HuH-7.5 (cell line): ENCODE measurements around the gene HAS3.

Source experiments
- DNase-seq: peaks from one replicate; pipeline ENCODE4 v3.0.0; 2011; ENCODE audit warnings: low spot score

Gene HAS3

DNA sequence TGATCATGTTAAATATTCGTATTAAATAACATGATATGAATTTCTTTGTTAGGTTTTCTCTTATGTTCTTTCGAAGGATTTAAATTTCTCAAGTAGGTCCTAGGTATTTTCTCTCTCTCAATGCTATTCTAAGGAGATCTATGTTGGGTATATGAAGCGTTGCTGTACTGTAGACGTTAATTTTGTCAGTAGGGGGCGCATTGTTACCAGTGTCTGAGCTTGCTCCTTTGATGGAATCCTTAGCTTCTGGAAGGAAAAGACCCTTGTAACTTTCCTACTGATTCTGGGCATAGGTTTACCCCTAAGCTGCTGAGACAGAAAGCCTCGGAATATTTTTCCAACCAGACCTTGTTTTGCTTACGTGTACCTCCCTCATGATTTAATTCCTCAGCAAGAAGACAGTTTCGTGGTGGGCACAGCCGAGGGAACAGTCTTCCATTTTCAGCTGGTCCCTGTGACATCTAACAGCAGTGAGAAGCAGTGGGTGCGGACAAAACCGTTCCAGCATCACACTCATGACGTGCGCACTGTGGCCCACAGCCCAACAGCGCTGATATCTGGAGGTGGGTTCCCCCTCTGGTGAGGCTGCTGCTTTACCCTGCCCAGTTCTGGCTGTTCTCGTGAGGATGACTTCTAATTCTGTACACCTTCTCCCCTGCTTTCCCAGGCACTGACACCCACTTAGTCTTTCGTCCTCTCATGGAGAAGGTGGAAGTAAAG lies 44.9 kb downstream of the HAS3 start:
- peak; percentile 60 for DNase-seq

- no peak for DNase-seq
Observed at GRCh38 chr16:69157196-69157595, 51.7 kb downstream of the HAS3 start.

DNA sequence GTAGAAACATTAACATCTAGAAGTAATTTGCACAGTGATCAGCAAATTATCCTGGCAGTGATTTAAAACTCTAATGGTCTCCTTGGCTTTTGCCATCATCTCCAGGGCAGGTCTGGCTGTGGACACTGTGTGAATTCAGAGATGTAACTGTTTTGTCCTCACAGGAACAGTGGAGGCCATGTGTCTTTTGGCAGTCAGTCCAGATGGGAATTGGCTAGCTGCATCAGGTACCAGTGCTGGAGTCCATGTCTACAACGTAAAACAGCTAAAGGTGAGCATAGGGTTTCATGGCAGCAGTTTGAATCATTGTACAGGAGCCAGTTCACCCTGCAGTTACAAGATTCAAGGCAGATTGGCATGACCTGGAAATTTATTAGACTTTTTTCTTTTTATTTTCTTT lies 54.7 kb downstream of the HAS3 start:
- DNase-seq = no peak

- no peak for DNase-seq
Observed at GRCh38 chr16:69165584-69165983, 60.1 kb downstream of the HAS3 start.

DNA sequence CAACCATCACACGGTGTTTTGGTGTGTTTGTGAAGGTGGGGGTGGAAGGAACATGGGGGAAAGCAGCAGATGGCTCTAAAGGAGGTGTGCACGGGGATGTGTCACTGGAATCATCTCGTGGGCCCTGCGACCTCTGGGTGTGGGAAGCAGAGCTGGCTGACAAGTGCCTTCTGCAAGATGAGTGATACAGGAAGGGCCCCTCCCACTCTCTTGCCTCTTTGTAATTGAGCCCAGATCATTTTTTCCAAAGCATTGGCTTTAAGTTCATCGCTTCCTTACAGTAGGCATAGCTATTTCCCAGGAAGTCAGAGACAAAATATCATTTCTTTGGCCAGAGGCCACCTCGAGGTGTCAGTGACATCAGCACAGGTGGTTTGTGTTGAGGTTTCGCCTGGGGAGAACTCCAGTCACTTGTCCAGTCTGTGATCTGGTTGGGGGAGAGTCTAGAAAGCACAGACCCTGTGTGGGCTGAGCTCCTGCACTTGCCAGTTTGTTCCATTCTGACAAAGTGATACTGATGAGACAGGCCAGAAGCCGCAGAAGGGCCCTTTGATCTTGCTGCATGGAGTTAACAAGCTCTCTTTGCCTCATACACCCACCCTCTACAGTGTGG lies 60.9 kb downstream of the HAS3 start:
- no peak for DNase-seq

- no peak for DNase-seq
Observed at GRCh38 chr16:69166946-69167930, 61.8 kb downstream of the HAS3 start.
